DMS 273 (cell line): ENCODE results near the gene CYP2E1.
"Not testable (repeated sequence)": the region's sequence is repeated elsewhere in the genome, so short reads cannot be mapped to it uniquely, and the experiment has no call there.

Experiments
- DNase-seq: peaks from one replicate; lab custom pipeline; 2025; ENCODE audit not compliant: unreplicated experiment; lab: John Stamatoyannopoulos, UW

The CYP2E1 gene

DNA sequence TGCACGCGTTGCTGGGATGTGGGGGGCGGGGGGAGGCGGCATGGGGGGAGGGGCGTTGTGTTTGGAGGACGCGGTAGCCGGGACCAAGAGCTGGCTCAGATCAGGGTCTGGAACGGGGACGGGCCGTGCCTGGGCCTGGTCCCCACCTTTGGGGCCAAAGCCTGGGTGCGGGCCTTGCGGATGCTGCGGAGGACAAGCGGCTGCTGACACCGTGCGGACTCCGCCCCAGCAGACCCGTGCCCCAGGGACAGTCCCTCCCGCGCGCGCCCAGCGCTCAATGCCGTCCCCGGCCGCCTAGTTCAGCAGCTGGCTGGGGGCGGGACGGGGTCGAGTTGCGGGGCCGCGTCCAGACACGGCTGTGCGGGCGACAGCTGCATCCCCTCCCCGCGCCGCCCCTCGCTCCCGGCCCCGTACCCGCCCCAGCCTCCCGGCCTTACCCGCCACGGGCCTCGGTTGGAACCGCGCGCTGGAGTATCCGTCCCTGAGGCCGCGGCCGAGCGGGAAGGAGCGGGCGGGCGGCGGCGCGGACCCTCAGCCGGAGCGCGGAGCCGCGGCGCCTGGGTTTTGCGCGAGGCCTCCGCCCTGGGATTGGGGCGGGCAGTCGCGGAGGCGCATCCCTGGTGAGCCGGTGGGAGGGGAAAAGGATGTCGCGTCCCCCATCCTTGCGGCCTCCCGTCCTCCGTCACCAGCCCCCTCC lies 41.8 kb downstream of the CYP2E1 start:
- DNase-seq: not testable (repeated sequence)

DNA sequence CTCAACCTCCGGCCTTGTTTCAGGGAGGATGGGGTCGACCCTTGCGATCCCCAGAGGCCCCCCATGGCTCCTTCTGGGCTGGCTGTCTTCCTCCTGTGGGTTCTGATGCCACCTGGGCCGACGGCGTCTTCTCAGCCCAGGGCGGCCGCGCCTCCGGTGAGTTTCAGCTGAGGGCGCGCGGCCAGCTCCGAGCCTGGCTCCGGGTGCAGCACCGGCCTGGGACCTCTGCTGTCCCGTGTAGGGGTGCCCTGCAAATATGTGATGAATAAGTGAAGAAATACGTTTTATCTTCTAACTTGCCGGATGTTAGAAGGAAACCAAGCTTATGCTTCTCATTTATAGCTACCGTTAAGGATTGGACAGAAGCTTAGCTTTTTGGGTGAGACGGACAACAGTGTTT lies 42.6 kb downstream of the CYP2E1 start:
- DNase-seq: not testable (repeated sequence)

DNA sequence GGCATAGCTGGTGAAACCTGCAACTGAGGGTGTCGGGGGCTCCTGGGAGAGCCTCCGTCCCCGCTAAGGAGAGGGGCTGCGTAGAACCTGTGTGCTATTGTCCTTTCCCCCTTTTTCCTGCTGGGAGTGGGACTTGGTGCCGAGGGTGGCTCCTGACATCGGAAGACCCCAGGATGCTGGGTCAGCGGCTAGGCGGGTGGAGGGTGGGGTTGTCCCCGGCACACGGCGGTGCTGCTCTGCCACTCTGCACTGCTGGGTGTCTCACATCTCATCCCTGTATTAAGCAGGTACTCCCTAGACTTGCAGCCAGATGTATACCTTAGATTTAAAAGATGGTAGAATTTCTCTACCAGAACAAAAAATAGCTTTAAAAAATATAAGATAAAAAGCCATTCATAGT lies 44.9 kb downstream of the CYP2E1 start:
- not testable (repeated sequence) for DNase-seq

DNA sequence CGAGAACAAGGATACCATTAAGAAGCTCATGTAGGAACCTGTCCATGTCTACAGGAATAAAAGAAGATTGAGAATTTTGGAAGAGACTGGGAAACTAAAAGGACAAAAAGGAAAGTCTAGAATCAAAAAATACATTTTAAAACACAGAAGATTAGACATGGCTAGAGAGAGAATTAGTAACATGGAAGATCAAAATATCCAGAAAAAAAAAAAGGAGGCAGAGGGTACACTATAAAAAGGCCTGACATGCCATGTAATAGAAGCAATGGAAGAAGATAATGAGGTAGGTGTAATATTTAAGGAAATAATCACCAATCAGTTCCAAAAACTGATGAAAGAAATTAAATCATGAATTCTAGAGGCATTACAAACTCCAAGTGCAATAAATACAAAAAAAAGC lies 46.3 kb downstream of the CYP2E1 start:
- not testable (repeated sequence) for DNase-seq

DNA sequence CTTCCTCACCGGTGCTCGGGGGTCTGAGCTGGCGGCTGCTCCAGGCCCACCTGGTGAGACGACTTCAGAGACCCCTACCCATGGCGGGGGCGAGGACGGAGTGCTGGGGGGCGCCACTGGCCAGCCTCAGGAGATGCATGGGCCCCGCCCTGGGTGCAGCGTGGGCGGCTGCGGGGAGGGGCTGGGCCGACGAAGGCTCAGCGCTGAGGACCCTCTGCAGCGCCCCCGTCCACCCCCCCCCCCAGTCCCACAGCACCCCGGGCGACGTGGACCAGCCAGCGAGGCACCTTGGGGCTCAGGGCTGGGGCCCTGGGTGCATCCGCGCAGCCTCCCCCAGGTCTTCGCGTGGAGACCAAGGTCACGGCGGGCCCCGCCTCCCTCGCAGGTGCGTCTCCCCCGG lies 49.9 kb downstream of the CYP2E1 start:
- not testable (repeated sequence) for DNase-seq
